ENCODE data around the gene LRRC25.
"Not testable (repeated sequence)": the region's sequence is repeated elsewhere in the genome, so short reads cannot be mapped to it uniquely, and the experiment has no call there.

The LRRC25 gene

GRCh38 chr19:18401580-18402112 is 4.2 kb upstream of the LRRC25 start:
- no peak for DNase-seq

GRCh38 chr19:18399008-18399407 is 1.6 kb upstream of the LRRC25 start:
- no peak for DNase-seq

GRCh38 chr19:18396471-18397241 is 766 bp downstream of the LRRC25 start:
- DNase-seq = no peak

GRCh38 chr19:18393836-18394235 is 3.6 kb downstream of the LRRC25 start:
- DNase-seq = no peak

GRCh38 chr19:18392926-18393325 is 4.5 kb downstream of the LRRC25 start:
- no peak for DNase-seq

GRCh38 chr19:18392417-18392816 is 5.0 kb downstream of the LRRC25 start:
- no peak for DNase-seq

GRCh38 chr19:18391509-18392075 is 5.8 kb downstream of the LRRC25 start:
- no peak for DNase-seq

GRCh38 chr19:18390065-18390907 is 7.1 kb downstream of the LRRC25 start:
- no peak for DNase-seq

GRCh38 chr19:18389726-18390064 is 7.7 kb downstream of the LRRC25 start:
- DNase-seq = no peak

GRCh38 chr19:18388960-18389725 is 8.3 kb downstream of the LRRC25 start:
- DNase-seq = no peak

GRCh38 chr19:18388100-18388959 is 9.1 kb downstream of the LRRC25 start:
- DNase-seq = peak; percentile 44

GRCh38 chr19:18386543-18387271 is 10.7 kb downstream of the LRRC25 start:
- DNase-seq = no peak

- DNase-seq = no peak
These were observed 11.5 kb downstream of the LRRC25 start, which contains the start of gene GDF15 for GRCh38 chr19:18385675-18386542. GDF15 (plus strand) TSS chr19:18386158; CDS start chr19:18386190, 32 bp downstream.

GRCh38 chr19:18385359-18385674 is 12.1 kb downstream of the LRRC25 start:
- no peak for DNase-seq

GRCh38 chr19:18384775-18385174 is 12.6 kb downstream of the LRRC25 start:
- no peak for DNase-seq

- DNase-seq = not testable (repeated sequence)
These were observed 13.8 kb downstream of the LRRC25 start for GRCh38 chr19:18383622-18384021.

GRCh38 chr19:18380843-18381242 is 16.6 kb downstream of the LRRC25 start:
- no peak for DNase-seq

GRCh38 chr19:18379803-18380747 is 17.3 kb downstream of the LRRC25 start:
- no peak for DNase-seq

GRCh38 chr19:18377026-18377425 is 20.4 kb downstream of the LRRC25 start:
- DNase-seq = no peak
